CD4-positive, CD25-positive, alpha-beta regulatory T cell (primary cell): ENCODE data around the gene CREBBP. TPM values are rescaled to one million over a fixed set of nuclear protein-coding genes. Genes with fewer than 3 reads are reported as not detected.

Experiments
- ATAC-seq, 2 donors: fragments of 150-1000 bp; cut with Tn5 transposase; one replicate each; pipeline ENCODE4 v1.10.0; 2021; ENCODE audit warnings: low read depth in 2 of 2, moderate number of reproducible peaks in 2 of 2, moderate library complexity in 1 of 2
- DNase-seq, 3 donors: peaks; one replicate each; pipeline versions ENCODE4 v3.0.0 to v3.0.0-alpha.2; 2012 to 2022; ENCODE audit warnings: mixed read lengths in 1 of 3
- H3K27ac ChIP-seq: one replicate; pipeline ENCODE4 v1.7.0; 2013; ENCODE audit warnings: mild to moderate bottlenecking, low read length; ENCODE audit not compliant: insufficient read depth, poor library complexity, severe bottlenecking
- H3K27me3 ChIP-seq: one replicate; pipeline ENCODE4 v1.7.0; 2013; ENCODE audit warnings: low read length; ENCODE audit not compliant: control insufficient read depth, insufficient read depth
- H3K36me3 ChIP-seq: one replicate; pipeline ENCODE4 v1.7.0; 2013; ENCODE audit warnings: mild to moderate bottlenecking, low read length, moderate library complexity; ENCODE audit not compliant: control insufficient read depth, insufficient read depth
- H3K4me1 ChIP-seq: 2 replicates; pipeline ENCODE4 v1.7.0; 2013; ENCODE audit warnings: mild to moderate bottlenecking, low read length; ENCODE audit not compliant: insufficient read depth, control insufficient read depth, poor library complexity, severe bottlenecking
- H3K4me3 ChIP-seq: one replicate; pipeline ENCODE4 v1.7.0; 2013; ENCODE audit warnings: low read depth, mild to moderate bottlenecking, low read length, moderate library complexity
- H3K9me3 ChIP-seq, 2 experiments: 1 replicate in 1 of 2; 2 replicates in 1 of 2; pipeline ENCODE4 v1.7.0; 2013; ENCODE audit warnings: low read length in 2 of 2, mild to moderate bottlenecking in 1 of 2, moderate library complexity in 1 of 2; ENCODE audit not compliant: control insufficient read depth in 2 of 2
- H3K27ac Mint-ChIP-seq, 3 donors: one replicate each; pipeline ENCODE4 v1.8.0; 2020 to 2022; ENCODE audit warnings: mild to moderate bottlenecking in 3 of 3, mixed read lengths in 3 of 3, moderate library complexity in 2 of 3
- H3K27me3 Mint-ChIP-seq: one replicate; pipeline ENCODE4 v1.8.0; 2022; ENCODE audit warnings: mild to moderate bottlenecking, mixed read lengths
- H3K36me3 Mint-ChIP-seq: one replicate; pipeline ENCODE4 v1.8.0; 2020; ENCODE audit warnings: mixed read lengths
- H3K4me1 Mint-ChIP-seq, 4 donors: one replicate each; pipeline ENCODE4 v1.8.0; 2020 to 2022; ENCODE audit warnings: mixed read lengths in 4 of 4, mild to moderate bottlenecking in 1 of 4
- H3K4me3 Mint-ChIP-seq, 4 donors: one replicate each; pipeline ENCODE4 v1.8.0; 2020 to 2022; ENCODE audit warnings: mild to moderate bottlenecking in 4 of 4, mixed read lengths in 4 of 4, moderate library complexity in 3 of 4
- H3K9me3 Mint-ChIP-seq, 7 donors: one replicate each; pipeline ENCODE4 v1.8.0; 2020 to 2022; ENCODE audit warnings: mixed read lengths in 7 of 7, mild to moderate bottlenecking in 3 of 7, moderate library complexity in 2 of 7
- polyA plus RNA-seq, 4 donors: library from polyadenylated mRNA; unstranded; fragments of 300-500 nt; fragmentation: Illumina TruSeq; gene quantifications; one replicate each; pipeline ENCODE4 v1.2.3, GENCODE V29; 2021
- total RNA-seq: library from RNA; stranded (reverse); gene quantifications from one replicate; pipeline ENCODE4 v1.2.3, GENCODE V29; 2022

Gene CREBBP
- total and polyA plus RNA-seq, 5 donors from 2014 or later = 3.3 to 192 (median 4.1) TPM

- Histone ChIP-seq H3K4me1 (peaks cover 5% of the 10 kb centered on the region), H3K27me3 (no peaks in the 10 kb centered on the region), H3K27ac (no peak overlapping the region), H3K9me3 (no peaks in the 10 kb centered on the region), H3K4me3 (no peak overlapping the region), H3K36me3 (peaks cover 12% of the 10 kb centered on the region)
- peaks cover 7 to 10% (median 8%) of the 10 kb centered on the region in 4 donors for H3K4me1 Mint-ChIP-seq
- ATAC-seq = no peak
- no peak overlapping the region for H3K4me3 Mint-ChIP-seq
- DNase-seq = no peak
- no peaks in the 10 kb centered on the region for H3K9me3 Mint-ChIP-seq
- peaks cover 14% of the 10 kb centered on the region for H3K36me3 Mint-ChIP-seq
- H3K27me3 Mint-ChIP-seq = no peaks in the 10 kb centered on the region
- H3K27ac Mint-ChIP-seq = peak overlapping the region in 1 of 3 donors; percentile 76
Observed at GRCh38 chr16:3690980-3691720, 189.4 kb downstream of the CREBBP start.

- Mint-ChIP-seq H3K4me3 (peak overlapping the region in 1 of 4 donors; percentile 16), H3K27ac (peak overlapping the region in 2 of 3 donors; percentile 70 to 76), H3K27me3 (no peaks in the 10 kb centered on the region), H3K36me3 (peaks cover 17% of the 10 kb centered on the region), H3K9me3 (no peaks in the 10 kb centered on the region), H3K4me1 (peaks cover 7 to 10% (median 7%) of the 10 kb centered on the region in 4 donors)
- Histone ChIP-seq H3K4me3 (no peak overlapping the region), H3K9me3 (no peaks in the 10 kb centered on the region), H3K36me3 (peaks cover 18% of the 10 kb centered on the region), H3K27ac (no peak overlapping the region), H3K27me3 (no peaks in the 10 kb centered on the region), H3K4me1 (peaks cover 5% of the 10 kb centered on the region)
- peak; percentile 65 to 84 (median 77) for DNase-seq
- peak; percentile 92 to 95 for ATAC-seq
Observed at GRCh38 chr16:3690470-3690928, 190.0 kb downstream of the CREBBP start.

- H3K9me3 Mint-ChIP-seq = no peaks in the 10 kb centered on the region
- H3K27ac Mint-ChIP-seq = no peak overlapping the region
- no peak for ATAC-seq
Observed at GRCh38 chr16:3689731-3690130, 190.8 kb downstream of the CREBBP start.

GRCh38 chr16:3687792-3688191, 192.7 kb downstream of the CREBBP start:
- Mint-ChIP-seq H3K27ac (no peak overlapping the region), H3K4me3 (no peak overlapping the region), H3K9me3 (no peaks in the 10 kb centered on the region), H3K27me3 (no peaks in the 10 kb centered on the region), H3K4me1 (peaks cover 7 to 9% (median 7%) of the 10 kb centered on the region in 4 donors), H3K36me3 (peaks cover 22% of the 10 kb centered on the region)
- peaks cover 5% of the 10 kb centered on the region for H3K4me1 ChIP-seq
- H3K27me3 ChIP-seq = no peaks in the 10 kb centered on the region
- no peaks in the 10 kb centered on the region for H3K9me3 ChIP-seq
- H3K36me3 ChIP-seq = peaks cover 32% of the 10 kb centered on the region
- no peak for ATAC-seq
- no peak overlapping the region for H3K4me3 ChIP-seq
- DNase-seq = no peak
- no peak overlapping the region for H3K27ac ChIP-seq

More at GRCh38 chr16:3689731-3690130, 190.8 kb downstream of the CREBBP start:
- peaks cover 5% of the 10 kb centered on the region for H3K4me1 ChIP-seq
- H3K27me3 ChIP-seq = no peaks in the 10 kb centered on the region
- H3K36me3 ChIP-seq = peaks cover 25% of the 10 kb centered on the region
- H3K27ac ChIP-seq = no peak overlapping the region
- Mint-ChIP-seq H3K4me1 (peaks cover 7 to 8% (median 7%) of the 10 kb centered on the region in 4 donors), H3K4me3 (no peak overlapping the region), H3K27me3 (no peaks in the 10 kb centered on the region), H3K36me3 (peaks cover 17% of the 10 kb centered on the region)
- H3K9me3 ChIP-seq = no peaks in the 10 kb centered on the region
- no peak for DNase-seq
- H3K4me3 ChIP-seq = no peak overlapping the region

GRCh38 chr16:3687021-3687420, 193.5 kb downstream of the CREBBP start:
- H3K4me3 ChIP-seq = no peak overlapping the region
- DNase-seq (no peak), ATAC-seq (no peak)
- peaks cover 34% of the 10 kb centered on the region for H3K36me3 ChIP-seq
- Mint-ChIP-seq H3K4me1 (peaks cover 7 to 10% (median 8%) of the 10 kb centered on the region in 4 donors), H3K27ac (peak overlapping the region in 1 of 3 donors; percentile 38), H3K36me3 (peaks cover 24% of the 10 kb centered on the region), H3K4me3 (no peak overlapping the region), H3K9me3 (no peaks in the 10 kb centered on the region), H3K27me3 (no peaks in the 10 kb centered on the region)
- no peaks in the 10 kb centered on the region for H3K9me3 ChIP-seq
- H3K27me3 ChIP-seq = no peaks in the 10 kb centered on the region
- no peak overlapping the region for H3K27ac ChIP-seq
- peaks cover 5% of the 10 kb centered on the region for H3K4me1 ChIP-seq

- peaks cover 0 to 7% (median 1%) of the 10 kb centered on the region in 4 donors for H3K4me1 Mint-ChIP-seq
Observed at GRCh38 chr16:3681206-3681605, 199.3 kb downstream of the CREBBP start.

GRCh38 chr16:3677994-3678393, 202.5 kb downstream of the CREBBP start:
- peaks cover 29% of the 10 kb centered on the region for H3K36me3 ChIP-seq
- ATAC-seq = no peak
- H3K9me3 Mint-ChIP-seq = no peaks in the 10 kb centered on the region

More at GRCh38 chr16:3681206-3681605, 199.3 kb downstream of the CREBBP start:
- Mint-ChIP-seq H3K27me3 (no peaks in the 10 kb centered on the region), H3K4me3 (peak overlapping the region in 1 of 4 donors; percentile 54), H3K36me3 (peaks cover 37% of the 10 kb centered on the region), H3K9me3 (no peaks in the 10 kb centered on the region), H3K27ac (peak overlapping the region in 2 of 3 donors; percentile 23 to 55)
- no peak for ATAC-seq
- H3K27ac ChIP-seq = no peak overlapping the region
- H3K9me3 ChIP-seq = no peaks in the 10 kb centered on the region
- no peak overlapping the region for H3K4me3 ChIP-seq
- H3K4me1 ChIP-seq = no peaks in the 10 kb centered on the region
- no peak for DNase-seq
- H3K36me3 ChIP-seq = peaks cover 34% of the 10 kb centered on the region
- H3K27me3 ChIP-seq = no peaks in the 10 kb centered on the region

More at GRCh38 chr16:3677994-3678393, 202.5 kb downstream of the CREBBP start:
- peaks cover 38% of the 10 kb centered on the region for H3K36me3 Mint-ChIP-seq
- Histone ChIP-seq H3K27ac (no peak overlapping the region), H3K9me3 (no peaks in the 10 kb centered on the region), H3K4me1 (no peaks in the 10 kb centered on the region), H3K27me3 (no peaks in the 10 kb centered on the region), H3K4me3 (no peak overlapping the region)
- DNase-seq = no peak
- no peaks in the 10 kb centered on the region for H3K27me3 Mint-ChIP-seq
- no peak overlapping the region for H3K4me3 Mint-ChIP-seq
- H3K4me1 Mint-ChIP-seq = peaks cover 0 to 7% (median under 1%) of the 10 kb centered on the region in 4 donors
- no peak overlapping the region for H3K27ac Mint-ChIP-seq
